WTC11 (cell line): ENCODE measurements around the gene MICAL2. TPM values are rescaled to one million over a fixed set of nuclear protein-coding genes. Genes with fewer than 3 reads are reported as not detected.

ENCODE experiments used
- ATAC-seq: fragments of 200-7000 bp; cut with Tn5 transposase; 2 replicates; pipeline ENCODE4 v1.10.0; 2021; ENCODE audit warnings: mild to moderate bottlenecking, moderate library complexity
- CTCF ChIA-PET: fragments of 300-600 bp; sonication (Branson Sonifier 250); formaldehyde crosslinking; loops from one replicate; lab custom pipeline; 2021; ENCODE audit warnings: antibody characterized with exemption; lab: Charles Lee
- POLR2A ChIA-PET: fragments of 350-600 bp; sonication (Branson Sonifier 250); formaldehyde crosslinking; loops from one replicate; lab custom pipeline; 2021; ENCODE audit warnings: antibody characterized with exemption; lab: Charles Lee
- DNase-seq: peaks from one replicate; pipeline ENCODE4 v3.0.0; 2021; ENCODE audit warnings: low spot score
- H3K27ac Mint-ChIP-seq: 2 replicates; pipeline ENCODE4 v1.8.0; 2021; ENCODE audit warnings: mixed read lengths
- H3K27me3 Mint-ChIP-seq: 2 replicates; pipeline ENCODE4 v1.8.0; 2021; ENCODE audit warnings: low read depth, mild to moderate bottlenecking, moderate library complexity, mixed read lengths
- H3K36me3 Mint-ChIP-seq: 2 replicates; pipeline ENCODE4 v1.8.0; 2021; ENCODE audit warnings: mixed read lengths
- H3K4me1 Mint-ChIP-seq: 2 replicates; pipeline ENCODE4 v1.8.0; 2022; ENCODE audit warnings: mixed read lengths
- H3K4me3 Mint-ChIP-seq: 2 replicates; pipeline ENCODE4 v1.8.0; 2021; ENCODE audit warnings: mild to moderate bottlenecking, moderate library complexity, mixed read lengths
- H3K9me3 Mint-ChIP-seq: 2 replicates; pipeline ENCODE4 v1.8.0; 2021; ENCODE audit warnings: mixed read lengths
- CBFB ChIP-seq: sonication (generic); formaldehyde crosslinking; IDR thresholded peaks from 2 replicates; pipeline ENCODE4 v1.8.1; 2022; ENCODE audit warnings: mild to moderate bottlenecking, low read depth, missing genetic modification reagents
- CREM ChIP-seq: sonication (generic); formaldehyde crosslinking; IDR thresholded peaks from 2 replicates; pipeline ENCODE4 v1.8.1; 2022; ENCODE audit warnings: mild to moderate bottlenecking, missing genetic modification reagents, moderate library complexity
- FOXP1 ChIP-seq: sonication (generic); formaldehyde crosslinking; IDR thresholded peaks from 2 replicates; pipeline ENCODE4 v1.8.0; 2022; ENCODE audit warnings: missing genetic modification reagents, mild to moderate bottlenecking, moderate library complexity, borderline replicate concordance
- GTF2I ChIP-seq: fragments of 250-450 bp; sonication (Bioruptor Pico); conservative IDR thresholded peaks from 2 replicates; pipeline ENCODE4 v1.4.0; 2021; ENCODE audit warnings: mild to moderate bottlenecking
- IRF2 ChIP-seq: sonication (generic); formaldehyde crosslinking; IDR thresholded peaks from 2 replicates; pipeline ENCODE4 v1.8.0; 2022; ENCODE audit warnings: low read depth, missing genetic modification reagents, borderline replicate concordance
- MYBL2 ChIP-seq: sonication (generic); formaldehyde crosslinking; IDR thresholded peaks from 2 replicates; pipeline ENCODE4 v1.8.1; 2023; ENCODE audit warnings: mild to moderate bottlenecking, moderate library complexity, missing genetic modification reagents
- NFYB ChIP-seq: sonication (generic); formaldehyde crosslinking; conservative IDR thresholded peaks from 2 replicates; pipeline ENCODE4 v1.8.0; 2022; ENCODE audit warnings: low read depth, missing genetic modification reagents
- NR2C2 ChIP-seq: sonication (generic); formaldehyde crosslinking; IDR thresholded peaks from 2 replicates; pipeline ENCODE4 v1.8.0; 2022; ENCODE audit warnings: mild to moderate bottlenecking, missing genetic modification reagents
- PRRX2 ChIP-seq: fragments of 250-450 bp; sonication (Bioruptor Pico); IDR thresholded peaks from 2 replicates; pipeline ENCODE4 v1.8.0; 2021; ENCODE audit warnings: mild to moderate bottlenecking
- SMAD3 ChIP-seq: sonication (generic); formaldehyde crosslinking; IDR thresholded peaks from 2 replicates; pipeline ENCODE4 v1.8.0; 2022; ENCODE audit warnings: missing genetic modification reagents, mild to moderate bottlenecking, borderline replicate concordance
- SOX15 ChIP-seq: fragments of 250-450 bp; sonication (Bioruptor Pico); IDR thresholded peaks from 2 replicates; pipeline ENCODE4 v1.9.0; 2021; ENCODE audit warnings: mild to moderate bottlenecking
- TEAD1 ChIP-seq: sonication (generic); formaldehyde crosslinking; IDR thresholded peaks from 2 replicates; pipeline ENCODE4 v1.8.0; 2022; ENCODE audit warnings: mild to moderate bottlenecking, missing genetic modification reagents
- TP53 ChIP-seq: sonication (generic); formaldehyde crosslinking; IDR thresholded peaks from 2 replicates; pipeline ENCODE4 v1.8.1; 2023; ENCODE audit warnings: mild to moderate bottlenecking, missing genetic modification reagents
- ZNF138 ChIP-seq: sonication (generic); formaldehyde crosslinking; conservative IDR thresholded peaks from 2 replicates; pipeline ENCODE4 v1.8.1; 2022; ENCODE audit warnings: mild to moderate bottlenecking, moderate library complexity, missing genetic modification reagents
- ZNF219 ChIP-seq: sonication (generic); formaldehyde crosslinking; IDR thresholded peaks from 2 replicates; pipeline ENCODE4 v1.8.0; 2023; ENCODE audit warnings: missing genetic modification reagents, mild to moderate bottlenecking, borderline replicate concordance
- total RNA-seq: library from RNA; stranded (reverse); gene quantifications from 3 replicates; pipeline ENCODE4 v1.2.3, GENCODE V29; 2021
- TF ChIP-seq, protein P1 (sequence below): fragments of 200-600 bp; IDR thresholded peaks from 2 replicates; pipeline ENCODE4 v1.8.0; 2022; ENCODE audit warnings: antibody characterized with exemption
- TF ChIP-seq, protein P2 (sequence below): sonication (generic); formaldehyde crosslinking; IDR thresholded peaks from 2 replicates; pipeline ENCODE4 v1.8.0; 2023; ENCODE audit warnings: missing genetic modification reagents
- TF ChIP-seq, protein P3 (sequence below): sonication (generic); formaldehyde crosslinking; IDR thresholded peaks from 2 replicates; pipeline ENCODE4 v1.8.0; 2022; ENCODE audit warnings: missing genetic modification reagents
- TF ChIP-seq, protein P4 (sequence below): sonication (generic); formaldehyde crosslinking; IDR thresholded peaks from 2 replicates; pipeline ENCODE4 v1.8.1; 2023; ENCODE audit warnings: mild to moderate bottlenecking, missing genetic modification reagents
- TF ChIP-seq, protein P5 (sequence below): sonication (generic); formaldehyde crosslinking; IDR thresholded peaks from 2 replicates; pipeline ENCODE4 v1.8.1; 2023; ENCODE audit warnings: mild to moderate bottlenecking, missing genetic modification reagents
- TF ChIP-seq, protein P6 (sequence below): fragments of 250-450 bp; sonication (Bioruptor Pico); IDR thresholded peaks from 2 replicates; pipeline ENCODE4 v1.9.0; 2021; ENCODE audit warnings: moderate library complexity, mild to moderate bottlenecking, inconsistent platforms, borderline replicate concordance
- TF ChIP-seq, protein P7 (sequence below): sonication (generic); formaldehyde crosslinking; IDR thresholded peaks from 2 replicates; pipeline ENCODE4 v1.8.0; 2022; ENCODE audit warnings: mild to moderate bottlenecking, missing genetic modification reagents
- TF ChIP-seq, protein P8 (sequence below): fragments of 250-450 bp; sonication (Bioruptor Pico); IDR thresholded peaks from 2 replicates; pipeline ENCODE4 v1.8.0; 2021; ENCODE audit warnings: mild to moderate bottlenecking
- TF ChIP-seq, protein P9 (sequence below): sonication (generic); formaldehyde crosslinking; IDR thresholded peaks from 2 replicates; pipeline ENCODE4 v1.8.1; 2023; ENCODE audit warnings: mild to moderate bottlenecking, missing genetic modification reagents, moderate library complexity

MICAL2 gene
- total RNA-seq, 1 experiment from 2014 or later: 3.1 TPM

DNA sequence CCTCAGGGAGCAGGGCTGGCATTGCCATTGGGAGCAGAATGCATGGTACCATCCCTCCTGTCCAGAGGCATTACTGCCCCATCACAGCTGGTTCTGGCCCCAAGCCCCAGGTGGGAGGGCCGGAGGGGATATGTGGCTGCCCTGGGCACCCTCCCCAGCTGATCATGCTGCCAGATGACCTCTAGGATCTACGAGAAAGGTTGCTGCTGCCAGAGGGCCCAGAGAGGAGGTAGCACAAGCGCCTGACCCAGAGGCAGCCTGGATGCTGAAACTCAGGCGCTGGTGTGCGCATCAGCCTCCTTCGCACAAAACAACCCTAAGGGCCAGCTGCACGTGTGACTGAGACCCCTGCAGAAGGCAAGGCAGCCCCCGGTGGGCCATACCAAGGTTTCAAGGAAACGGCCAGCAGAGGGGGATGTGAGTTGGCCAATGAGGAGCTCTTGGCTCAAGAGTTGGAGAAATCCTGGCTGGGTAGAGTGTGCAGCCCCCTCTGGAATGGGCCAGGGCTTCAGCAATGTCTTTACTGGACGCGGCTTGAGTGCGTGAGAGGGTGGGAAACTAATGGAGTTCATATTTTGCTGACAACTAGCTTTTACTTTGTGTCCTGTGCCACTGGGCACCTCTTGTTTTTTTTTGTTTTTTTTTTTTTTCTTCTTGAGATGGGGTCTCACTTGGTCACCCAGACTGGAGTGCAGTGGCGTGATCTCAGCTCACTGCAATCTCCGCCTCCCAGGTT, 178.7 kb downstream of the MICAL2 start:
- ChIA-PET CTCF (interaction anchor here (0.5 to 4.8 kb wide), 88 partner anchors 8 to 1308 kb away, joined by 3 to 101 read pairs (median 5); partner anchors contain the start of genes DKK3 and PARVA), POLR2A (interaction anchor here (0.6 to 1.6 kb wide), 3 partner anchors 42 to 672 kb away, joined by 3 to 5 read pairs (median 3); partner anchors contain the start of gene PARVA)
- no peak for ATAC-seq
- Mint-ChIP-seq H3K4me3 (no peak overlapping the region), H3K9me3 (peaks cover 13% of the 10 kb centered on the region), H3K4me1 (peaks cover 15% of the 10 kb centered on the region), H3K27ac (no peak overlapping the region), H3K36me3 (no peaks in the 10 kb centered on the region), H3K27me3 (no peaks in the 10 kb centered on the region)
- peak; percentile 38 for DNase-seq
- TF ChIP-seq MYBL2 (CRISPR knock-in tag): 0 out of 2 replicates have a peak, but pooled peaks have one; percentile 34
- TF ChIP-seq, protein P1, sequence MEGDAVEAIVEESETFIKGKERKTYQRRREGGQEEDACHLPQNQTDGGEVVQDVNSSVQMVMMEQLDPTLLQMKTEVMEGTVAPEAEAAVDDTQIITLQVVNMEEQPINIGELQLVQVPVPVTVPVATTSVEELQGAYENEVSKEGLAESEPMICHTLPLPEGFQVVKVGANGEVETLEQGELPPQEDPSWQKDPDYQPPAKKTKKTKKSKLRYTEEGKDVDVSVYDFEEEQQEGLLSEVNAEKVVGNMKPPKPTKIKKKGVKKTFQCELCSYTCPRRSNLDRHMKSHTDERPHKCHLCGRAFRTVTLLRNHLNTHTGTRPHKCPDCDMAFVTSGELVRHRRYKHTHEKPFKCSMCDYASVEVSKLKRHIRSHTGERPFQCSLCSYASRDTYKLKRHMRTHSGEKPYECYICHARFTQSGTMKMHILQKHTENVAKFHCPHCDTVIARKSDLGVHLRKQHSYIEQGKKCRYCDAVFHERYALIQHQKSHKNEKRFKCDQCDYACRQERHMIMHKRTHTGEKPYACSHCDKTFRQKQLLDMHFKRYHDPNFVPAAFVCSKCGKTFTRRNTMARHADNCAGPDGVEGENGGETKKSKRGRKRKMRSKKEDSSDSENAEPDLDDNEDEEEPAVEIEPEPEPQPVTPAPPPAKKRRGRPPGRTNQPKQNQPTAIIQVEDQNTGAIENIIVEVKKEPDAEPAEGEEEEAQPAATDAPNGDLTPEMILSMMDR: peak; percentile 22
- TF ChIP-seq NR2C2 (CRISPR knock-in tag): 0 out of 2 replicates have a peak, but pooled peaks have one; percentile 17
- TF ChIP-seq, protein P2, sequence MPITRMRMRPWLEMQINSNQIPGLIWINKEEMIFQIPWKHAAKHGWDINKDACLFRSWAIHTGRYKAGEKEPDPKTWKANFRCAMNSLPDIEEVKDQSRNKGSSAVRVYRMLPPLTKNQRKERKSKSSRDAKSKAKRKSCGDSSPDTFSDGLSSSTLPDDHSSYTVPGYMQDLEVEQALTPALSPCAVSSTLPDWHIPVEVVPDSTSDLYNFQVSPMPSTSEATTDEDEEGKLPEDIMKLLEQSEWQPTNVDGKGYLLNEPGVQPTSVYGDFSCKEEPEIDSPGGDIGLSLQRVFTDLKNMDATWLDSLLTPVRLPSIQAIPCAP: no peak
- no peak for TF ChIP-seq CREM (CRISPR knock-in tag)
- TF ChIP-seq GTF2I (CRISPR knock-in tag): no peak
- no peak for TF ChIP-seq IRF2 (CRISPR knock-in tag)
- TF ChIP-seq, protein P3, sequence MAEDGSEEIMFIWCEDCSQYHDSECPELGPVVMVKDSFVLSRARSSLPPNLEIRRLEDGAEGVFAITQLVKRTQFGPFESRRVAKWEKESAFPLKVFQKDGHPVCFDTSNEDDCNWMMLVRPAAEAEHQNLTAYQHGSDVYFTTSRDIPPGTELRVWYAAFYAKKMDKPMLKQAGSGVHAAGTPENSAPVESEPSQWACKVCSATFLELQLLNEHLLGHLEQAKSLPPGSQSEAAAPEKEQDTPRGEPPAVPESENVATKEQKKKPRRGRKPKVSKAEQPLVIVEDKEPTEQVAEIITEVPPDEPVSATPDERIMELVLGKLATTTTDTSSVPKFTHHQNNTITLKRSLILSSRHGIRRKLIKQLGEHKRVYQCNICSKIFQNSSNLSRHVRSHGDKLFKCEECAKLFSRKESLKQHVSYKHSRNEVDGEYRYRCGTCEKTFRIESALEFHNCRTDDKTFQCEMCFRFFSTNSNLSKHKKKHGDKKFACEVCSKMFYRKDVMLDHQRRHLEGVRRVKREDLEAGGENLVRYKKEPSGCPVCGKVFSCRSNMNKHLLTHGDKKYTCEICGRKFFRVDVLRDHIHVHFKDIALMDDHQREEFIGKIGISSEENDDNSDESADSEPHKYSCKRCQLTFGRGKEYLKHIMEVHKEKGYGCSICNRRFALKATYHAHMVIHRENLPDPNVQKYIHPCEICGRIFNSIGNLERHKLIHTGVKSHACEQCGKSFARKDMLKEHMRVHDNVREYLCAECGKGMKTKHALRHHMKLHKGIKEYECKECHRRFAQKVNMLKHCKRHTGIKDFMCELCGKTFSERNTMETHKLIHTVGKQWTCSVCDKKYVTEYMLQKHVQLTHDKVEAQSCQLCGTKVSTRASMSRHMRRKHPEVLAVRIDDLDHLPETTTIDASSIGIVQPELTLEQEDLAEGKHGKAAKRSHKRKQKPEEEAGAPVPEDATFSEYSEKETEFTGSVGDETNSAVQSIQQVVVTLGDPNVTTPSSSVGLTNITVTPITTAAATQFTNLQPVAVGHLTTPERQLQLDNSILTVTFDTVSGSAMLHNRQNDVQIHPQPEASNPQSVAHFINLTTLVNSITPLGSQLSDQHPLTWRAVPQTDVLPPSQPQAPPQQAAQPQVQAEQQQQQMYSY (CRISPR knock-in tag): no peak
- no peak for TF ChIP-seq ZNF138 (CRISPR knock-in tag)
- TF ChIP-seq SOX15 (CRISPR knock-in tag): no peak
- TF ChIP-seq SMAD3 (CRISPR knock-in tag): no peak
- TF ChIP-seq, protein P4, sequence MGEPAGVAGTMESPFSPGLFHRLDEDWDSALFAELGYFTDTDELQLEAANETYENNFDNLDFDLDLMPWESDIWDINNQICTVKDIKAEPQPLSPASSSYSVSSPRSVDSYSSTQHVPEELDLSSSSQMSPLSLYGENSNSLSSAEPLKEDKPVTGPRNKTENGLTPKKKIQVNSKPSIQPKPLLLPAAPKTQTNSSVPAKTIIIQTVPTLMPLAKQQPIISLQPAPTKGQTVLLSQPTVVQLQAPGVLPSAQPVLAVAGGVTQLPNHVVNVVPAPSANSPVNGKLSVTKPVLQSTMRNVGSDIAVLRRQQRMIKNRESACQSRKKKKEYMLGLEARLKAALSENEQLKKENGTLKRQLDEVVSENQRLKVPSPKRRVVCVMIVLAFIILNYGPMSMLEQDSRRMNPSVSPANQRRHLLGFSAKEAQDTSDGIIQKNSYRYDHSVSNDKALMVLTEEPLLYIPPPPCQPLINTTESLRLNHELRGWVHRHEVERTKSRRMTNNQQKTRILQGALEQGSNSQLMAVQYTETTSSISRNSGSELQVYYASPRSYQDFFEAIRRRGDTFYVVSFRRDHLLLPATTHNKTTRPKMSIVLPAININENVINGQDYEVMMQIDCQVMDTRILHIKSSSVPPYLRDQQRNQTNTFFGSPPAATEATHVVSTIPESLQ (CRISPR knock-in tag): no peak
- TF ChIP-seq PRRX2 (CRISPR knock-in tag): no peak
- TF ChIP-seq, protein P5, sequence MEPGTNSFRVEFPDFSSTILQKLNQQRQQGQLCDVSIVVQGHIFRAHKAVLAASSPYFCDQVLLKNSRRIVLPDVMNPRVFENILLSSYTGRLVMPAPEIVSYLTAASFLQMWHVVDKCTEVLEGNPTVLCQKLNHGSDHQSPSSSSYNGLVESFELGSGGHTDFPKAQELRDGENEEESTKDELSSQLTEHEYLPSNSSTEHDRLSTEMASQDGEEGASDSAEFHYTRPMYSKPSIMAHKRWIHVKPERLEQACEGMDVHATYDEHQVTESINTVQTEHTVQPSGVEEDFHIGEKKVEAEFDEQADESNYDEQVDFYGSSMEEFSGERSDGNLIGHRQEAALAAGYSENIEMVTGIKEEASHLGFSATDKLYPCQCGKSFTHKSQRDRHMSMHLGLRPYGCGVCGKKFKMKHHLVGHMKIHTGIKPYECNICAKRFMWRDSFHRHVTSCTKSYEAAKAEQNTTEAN: no peak
- TF ChIP-seq NFYB (CRISPR knock-in tag): no peak
- TF ChIP-seq TEAD1: no peak
- TF ChIP-seq, protein P6, sequence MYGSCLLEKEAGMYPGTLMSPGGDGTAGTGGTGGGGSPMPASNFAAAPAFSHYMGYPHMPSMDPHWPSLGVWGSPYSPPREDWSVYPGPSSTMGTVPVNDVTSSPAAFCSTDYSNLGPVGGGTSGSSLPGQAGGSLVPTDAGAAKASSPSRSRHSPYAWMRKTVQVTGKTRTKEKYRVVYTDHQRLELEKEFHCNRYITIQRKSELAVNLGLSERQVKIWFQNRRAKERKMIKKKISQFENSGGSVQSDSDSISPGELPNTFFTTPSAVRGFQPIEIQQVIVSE (CRISPR knock-in tag): no peak
- TF ChIP-seq TP53: no peak
- TF ChIP-seq, protein P7, sequence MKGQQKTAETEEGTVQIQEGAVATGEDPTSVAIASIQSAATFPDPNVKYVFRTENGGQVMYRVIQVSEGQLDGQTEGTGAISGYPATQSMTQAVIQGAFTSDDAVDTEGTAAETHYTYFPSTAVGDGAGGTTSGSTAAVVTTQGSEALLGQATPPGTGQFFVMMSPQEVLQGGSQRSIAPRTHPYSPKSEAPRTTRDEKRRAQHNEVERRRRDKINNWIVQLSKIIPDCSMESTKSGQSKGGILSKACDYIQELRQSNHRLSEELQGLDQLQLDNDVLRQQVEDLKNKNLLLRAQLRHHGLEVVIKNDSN (CRISPR knock-in tag): no peak
- no peak for TF ChIP-seq CBFB (CRISPR knock-in tag)
- TF ChIP-seq, protein P8, sequence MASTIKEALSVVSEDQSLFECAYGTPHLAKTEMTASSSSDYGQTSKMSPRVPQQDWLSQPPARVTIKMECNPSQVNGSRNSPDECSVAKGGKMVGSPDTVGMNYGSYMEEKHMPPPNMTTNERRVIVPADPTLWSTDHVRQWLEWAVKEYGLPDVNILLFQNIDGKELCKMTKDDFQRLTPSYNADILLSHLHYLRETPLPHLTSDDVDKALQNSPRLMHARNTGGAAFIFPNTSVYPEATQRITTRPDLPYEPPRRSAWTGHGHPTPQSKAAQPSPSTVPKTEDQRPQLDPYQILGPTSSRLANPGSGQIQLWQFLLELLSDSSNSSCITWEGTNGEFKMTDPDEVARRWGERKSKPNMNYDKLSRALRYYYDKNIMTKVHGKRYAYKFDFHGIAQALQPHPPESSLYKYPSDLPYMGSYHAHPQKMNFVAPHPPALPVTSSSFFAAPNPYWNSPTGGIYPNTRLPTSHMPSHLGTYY: no peak
- TF ChIP-seq, protein P9, sequence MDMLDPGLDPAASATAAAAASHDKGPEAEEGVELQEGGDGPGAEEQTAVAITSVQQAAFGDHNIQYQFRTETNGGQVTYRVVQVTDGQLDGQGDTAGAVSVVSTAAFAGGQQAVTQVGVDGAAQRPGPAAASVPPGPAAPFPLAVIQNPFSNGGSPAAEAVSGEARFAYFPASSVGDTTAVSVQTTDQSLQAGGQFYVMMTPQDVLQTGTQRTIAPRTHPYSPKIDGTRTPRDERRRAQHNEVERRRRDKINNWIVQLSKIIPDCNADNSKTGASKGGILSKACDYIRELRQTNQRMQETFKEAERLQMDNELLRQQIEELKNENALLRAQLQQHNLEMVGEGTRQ (CRISPR knock-in tag): no peak
- no peak for TF ChIP-seq ZNF219 (CRISPR knock-in tag)
- TF ChIP-seq FOXP1 (CRISPR knock-in tag): peak; percentile 74; the same call in 1 of the 2 replicates
